ENCODE measurements around the gene PLEKHG2.

- no peak for TF ChIP-seq CTCF (conservative IDR thresholded peaks at IDR 0.05 in 1 of 2, IDR thresholded peaks at IDR 0.05 in 1 of 2; ENCODE audit: low read depth in 1 of 2, low read length in 2 of 2)
- TF ChIP-seq EZH2 (IDR thresholded peaks at IDR 0.05; ENCODE audit: low read length, missing control alignments): no peak
Measured at GRCh38 chr19:39407410-39407659, 5.1 kb upstream of the PLEKHG2 start.
